GM23338 (cell line): ENCODE measurements around the gene RPL3. TPM values are rescaled to one million over a fixed set of nuclear protein-coding genes. Genes with fewer than 3 reads are reported as not detected.

Experiments
- ATAC-seq: fragments of 200-7000 bp; cut with Tn5 transposase; 3 replicates; pipeline ENCODE4 v1.9.1; 2020
- DNase-seq: peaks from one replicate; pipeline ENCODE4 v3.0.0-alpha.2; 2015; ENCODE audit warnings: low spot score
- H2AFZ ChIP-seq: fragments of 200-600 bp; sonication (generic); 2 replicates; pipeline ENCODE4 v1.8.0; 2016; ENCODE audit warnings: antibody characterized with exemption, mild to moderate bottlenecking, moderate library complexity
- H3F3A ChIP-seq: fragments of 200-600 bp; sonication (generic); replicated peaks from 2 replicates; pipeline ENCODE4 v1.8.0; 2017; ENCODE audit warnings: antibody characterized with exemption, mixed run types, low read depth
- H3K27ac ChIP-seq: fragments of 200-600 bp; sonication (generic); 2 replicates; pipeline ENCODE4 v1.6.1; 2016; ENCODE audit warnings: low read depth
- H3K27me3 ChIP-seq: fragments of 200-600 bp; sonication (generic); 2 replicates; pipeline ENCODE4 v1.8.0; 2016; ENCODE audit warnings: mild to moderate bottlenecking, mixed run types, moderate library complexity; ENCODE audit not compliant: insufficient read depth
- H3K36me3 ChIP-seq: fragments of 200-600 bp; sonication (generic); 2 replicates; pipeline ENCODE4 v1.8.0; 2016; ENCODE audit warnings: mild to moderate bottlenecking; ENCODE audit not compliant: insufficient read depth
- H3K4me1 ChIP-seq: fragments of 200-600 bp; sonication (generic); 2 replicates; pipeline ENCODE4 v1.8.0; 2016; ENCODE audit warnings: mild to moderate bottlenecking, moderate library complexity; ENCODE audit not compliant: insufficient read depth
- H3K4me2 ChIP-seq: fragments of 200-600 bp; sonication (generic); 2 replicates; pipeline ENCODE4 v1.7.1; 2017; ENCODE audit warnings: mixed run types
- H3K4me3 ChIP-seq: fragments of 200-600 bp; sonication (generic); 2 replicates; pipeline ENCODE4 v1.6.1; 2016; ENCODE audit warnings: mixed run types
- H3K79me2 ChIP-seq: fragments of 200-600 bp; sonication (generic); replicated peaks from 2 replicates; pipeline ENCODE4 v1.8.0; 2017; ENCODE audit warnings: mild to moderate bottlenecking; ENCODE audit not compliant: insufficient read depth
- H3K9me2 ChIP-seq: fragments of 200-600 bp; sonication (generic); 2 replicates; pipeline ENCODE4 v1.8.0; 2017; ENCODE audit not compliant: insufficient read depth
- H4K20me1 ChIP-seq: fragments of 200-600 bp; sonication (generic); replicated peaks from 2 replicates; pipeline ENCODE4 v1.8.0; 2017; ENCODE audit warnings: mild to moderate bottlenecking; ENCODE audit not compliant: insufficient read depth
- H3K27ac Mint-ChIP-seq: 2 replicates; pipeline ENCODE4 v1.8.0; 2020; ENCODE audit warnings: inconsistent platforms, mild to moderate bottlenecking, moderate library complexity, mixed read lengths
- H3K27me3 Mint-ChIP-seq: 3 replicates; pipeline ENCODE4 v1.8.0; 2022; ENCODE audit warnings: low read depth, mild to moderate bottlenecking, moderate library complexity, mixed read lengths, inconsistent platforms; ENCODE audit not compliant: insufficient read depth, poor library complexity
- H3K36me3 Mint-ChIP-seq: 3 replicates; pipeline ENCODE4 v1.8.0; 2021; ENCODE audit warnings: low read depth, mild to moderate bottlenecking, inconsistent platforms, moderate library complexity, mixed read lengths
- H3K4me1 Mint-ChIP-seq: 3 replicates; pipeline ENCODE4 v1.8.0; 2020; ENCODE audit warnings: mild to moderate bottlenecking, inconsistent platforms, mixed read lengths
- H3K4me3 Mint-ChIP-seq: 3 replicates; pipeline ENCODE4 v1.8.0; 2021; ENCODE audit warnings: moderate library complexity, mild to moderate bottlenecking, inconsistent platforms, mixed read lengths
- H3K9me3 Mint-ChIP-seq: 3 replicates; pipeline ENCODE4 v1.8.0; 2020; ENCODE audit warnings: moderate library complexity, mild to moderate bottlenecking, inconsistent platforms, mixed read lengths
- CREB1 ChIP-seq: fragments of 250-450 bp; sonication (Bioruptor Pico); IDR thresholded peaks from 2 replicates; pipeline ENCODE4 v1.5.0; 2020; ENCODE audit warnings: low read depth, mild to moderate bottlenecking, moderate library complexity
- EZH2phosphoT487 ChIP-seq: fragments of 200-600 bp; sonication (generic); IDR thresholded peaks from one replicate; pipeline ENCODE4 v1.8.1; 2018; ENCODE audit warnings: antibody characterized with exemption; ENCODE audit not compliant: unreplicated experiment
- JUNB ChIP-seq: IDR thresholded peaks from one replicate; pipeline ENCODE4 v1.6.1; 2016; ENCODE audit warnings: antibody characterized with exemption; ENCODE audit not compliant: unreplicated experiment
- NANOG ChIP-seq: IDR thresholded peaks from 2 replicates; pipeline ENCODE4 v1.6.1; 2016; ENCODE audit warnings: antibody characterized with exemption, borderline replicate concordance
- POLR2AphosphoS5 ChIP-seq: IDR thresholded peaks from 2 replicates; pipeline ENCODE4 v1.6.1; 2016; ENCODE audit warnings: antibody characterized with exemption, low read depth
- STAT1 ChIP-seq: IDR thresholded peaks from one replicate; pipeline ENCODE4 v1.6.1; 2016; ENCODE audit warnings: antibody characterized with exemption; ENCODE audit not compliant: unreplicated experiment
- ZNF114 ChIP-seq: fragments of 250-450 bp; sonication (Bioruptor Pico); IDR thresholded peaks from 2 replicates; pipeline ENCODE4 v1.5.0; 2020; ENCODE audit warnings: mild to moderate bottlenecking, moderate library complexity
- ZNF331 ChIP-seq: fragments of 250-450 bp; sonication (Bioruptor Pico); IDR thresholded peaks from 2 replicates; pipeline ENCODE4 v1.5.0; 2020; ENCODE audit warnings: low read depth, mild to moderate bottlenecking, moderate library complexity
- polyA plus RNA-seq: library from polyadenylated mRNA; unstranded; fragments of >200 nt; fragmentation: Nextera tagmentation; extraction: Ambion mirVana; gene quantifications from 2 replicates; pipeline ENCODE4 v1.2.1, GENCODE V29; 2016
- total RNA-seq: library from RNA; depleted of rRNA; stranded (reverse); fragments of >200 nt; shearing (Covaris generic); gene quantifications from 2 replicates; pipeline ENCODE4 v1.2.3, GENCODE V29; 2014
- TF ChIP-seq, protein P1 (sequence below): IDR thresholded peaks from one replicate; pipeline ENCODE4 v1.6.1; 2018; ENCODE audit warnings: antibody characterized with exemption; ENCODE audit not compliant: unreplicated experiment
- TF ChIP-seq, protein P2 (sequence below): IDR thresholded peaks from 2 replicates; pipeline ENCODE4 v1.6.1; 2016; ENCODE audit warnings: antibody characterized with exemption

The RPL3 gene
- total and polyA plus RNA-seq, 2 experiments from 2014 or later = 1,983 to 3,244 TPM

DNA sequence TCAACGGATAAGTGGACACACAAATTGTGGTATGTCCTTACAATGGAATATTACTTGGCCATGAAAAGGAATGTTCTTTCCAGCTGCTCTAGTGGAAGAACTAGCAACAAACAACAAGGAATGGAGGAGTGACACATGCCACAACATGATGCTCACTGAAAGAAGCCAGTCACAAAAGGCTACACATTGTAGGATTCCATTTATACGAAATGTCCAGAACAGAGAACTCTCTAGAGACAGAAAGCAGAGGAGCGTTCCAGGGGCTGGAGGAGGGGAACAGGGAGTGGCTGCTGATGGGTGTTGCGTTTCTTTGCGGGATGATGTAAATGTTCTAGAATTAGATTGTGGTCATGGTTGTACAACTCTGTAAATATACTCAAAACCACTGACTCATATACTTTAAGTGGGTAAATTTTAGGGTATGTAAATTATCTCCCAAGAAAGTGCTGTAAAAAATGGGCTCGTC, 42.2 kb downstream of the RPL3 start:
- Histone ChIP-seq H3K4me2 (no peak overlapping the region), H3F3A (no peaks in the 10 kb centered on the region), H3K4me3 (no peak overlapping the region), H3K79me2 (no peaks in the 10 kb centered on the region), H3K36me3 (peaks cover 3% of the 10 kb centered on the region; the same call in 1 of the 2 replicates), H3K27me3 (no peaks in the 10 kb centered on the region), H3K27ac (no peak overlapping the region), H3K4me1 (peaks cover 24% of the 10 kb centered on the region; the same call in 1 of the 2 replicates), H2AFZ (no peak overlapping the region), H3K9me2 (no peaks in the 10 kb centered on the region), H4K20me1 (no peaks in the 10 kb centered on the region)
- Mint-ChIP-seq H3K9me3 (peaks cover 15% of the 10 kb centered on the region), H3K4me3 (no peak overlapping the region), H3K36me3 (peaks cover 6% of the 10 kb centered on the region; the same call in 1 of the 3 replicates), H3K4me1 (peaks cover 20% of the 10 kb centered on the region), H3K27me3 (peaks cover 19% of the 10 kb centered on the region), H3K27ac (no peak overlapping the region)
- no peak for ATAC-seq
- no peak for DNase-seq
- TF ChIP-seq ZNF331 (CRISPR knock-in tag) (no peak), JUNB (no peak), EZH2phosphoT487 (no peak)
- TF ChIP-seq, protein P1, sequence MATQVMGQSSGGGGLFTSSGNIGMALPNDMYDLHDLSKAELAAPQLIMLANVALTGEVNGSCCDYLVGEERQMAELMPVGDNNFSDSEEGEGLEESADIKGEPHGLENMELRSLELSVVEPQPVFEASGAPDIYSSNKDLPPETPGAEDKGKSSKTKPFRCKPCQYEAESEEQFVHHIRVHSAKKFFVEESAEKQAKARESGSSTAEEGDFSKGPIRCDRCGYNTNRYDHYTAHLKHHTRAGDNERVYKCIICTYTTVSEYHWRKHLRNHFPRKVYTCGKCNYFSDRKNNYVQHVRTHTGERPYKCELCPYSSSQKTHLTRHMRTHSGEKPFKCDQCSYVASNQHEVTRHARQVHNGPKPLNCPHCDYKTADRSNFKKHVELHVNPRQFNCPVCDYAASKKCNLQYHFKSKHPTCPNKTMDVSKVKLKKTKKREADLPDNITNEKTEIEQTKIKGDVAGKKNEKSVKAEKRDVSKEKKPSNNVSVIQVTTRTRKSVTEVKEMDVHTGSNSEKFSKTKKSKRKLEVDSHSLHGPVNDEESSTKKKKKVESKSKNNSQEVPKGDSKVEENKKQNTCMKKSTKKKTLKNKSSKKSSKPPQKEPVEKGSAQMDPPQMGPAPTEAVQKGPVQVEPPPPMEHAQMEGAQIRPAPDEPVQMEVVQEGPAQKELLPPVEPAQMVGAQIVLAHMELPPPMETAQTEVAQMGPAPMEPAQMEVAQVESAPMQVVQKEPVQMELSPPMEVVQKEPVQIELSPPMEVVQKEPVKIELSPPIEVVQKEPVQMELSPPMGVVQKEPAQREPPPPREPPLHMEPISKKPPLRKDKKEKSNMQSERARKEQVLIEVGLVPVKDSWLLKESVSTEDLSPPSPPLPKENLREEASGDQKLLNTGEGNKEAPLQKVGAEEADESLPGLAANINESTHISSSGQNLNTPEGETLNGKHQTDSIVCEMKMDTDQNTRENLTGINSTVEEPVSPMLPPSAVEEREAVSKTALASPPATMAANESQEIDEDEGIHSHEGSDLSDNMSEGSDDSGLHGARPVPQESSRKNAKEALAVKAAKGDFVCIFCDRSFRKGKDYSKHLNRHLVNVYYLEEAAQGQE = no peak

DNA sequence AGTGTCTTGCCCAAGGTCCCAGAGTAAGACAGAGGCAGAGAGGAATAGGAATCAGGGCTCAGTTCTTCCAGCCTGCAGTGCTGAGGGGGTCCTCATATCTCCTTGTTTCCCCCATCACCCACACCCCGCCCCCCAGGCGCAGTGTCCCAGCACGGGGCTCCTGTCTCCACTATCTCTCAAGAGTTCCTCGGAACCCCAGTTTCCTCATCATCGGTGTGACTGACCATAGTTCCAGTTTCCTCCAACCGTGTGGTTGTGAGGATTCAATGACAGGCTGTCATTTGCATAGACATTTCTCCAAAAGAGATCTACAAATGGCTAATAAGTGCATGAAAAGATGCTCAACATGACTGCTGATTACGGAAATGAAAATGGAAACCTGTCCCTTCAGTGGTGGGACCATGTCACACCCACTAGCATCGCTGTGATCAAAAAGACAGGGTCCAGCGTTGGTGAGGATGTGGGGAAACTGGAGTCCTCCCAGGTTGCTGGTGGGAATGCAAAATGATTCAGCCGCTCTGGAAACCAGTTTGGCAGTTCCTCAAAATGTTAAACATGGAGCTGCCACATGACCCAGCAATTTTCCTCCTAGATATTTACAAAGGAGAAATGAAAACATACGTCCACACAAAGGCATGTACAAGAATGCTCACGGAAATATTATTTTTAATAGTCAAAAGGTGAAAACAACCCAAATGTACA, 42.8 kb downstream of the RPL3 start:
- no peak overlapping the region for H3K4me3 ChIP-seq
- H3K4me2 ChIP-seq = no peak overlapping the region
- H4K20me1 ChIP-seq = no peaks in the 10 kb centered on the region
- peaks cover 3% of the 10 kb centered on the region; the same call in 1 of the 2 replicates for H3K36me3 ChIP-seq
- H3K4me1 Mint-ChIP-seq = peaks cover 20% of the 10 kb centered on the region
- peaks cover 6% of the 10 kb centered on the region; the same call in 1 of the 3 replicates for H3K36me3 Mint-ChIP-seq
- no peaks in the 10 kb centered on the region for H3K9me2 ChIP-seq
- H3K27ac Mint-ChIP-seq = no peak overlapping the region
- DNase-seq (no peak), ATAC-seq (no peak)
- peaks cover 17% of the 10 kb centered on the region for H3K27me3 Mint-ChIP-seq
- H3K4me1 ChIP-seq = peaks cover 23% of the 10 kb centered on the region; the same call in 1 of the 2 replicates
- peaks cover 15% of the 10 kb centered on the region for H3K9me3 Mint-ChIP-seq
- no peaks in the 10 kb centered on the region for H3K27me3 ChIP-seq
- H2AFZ ChIP-seq = no peak overlapping the region
- H3K79me2 ChIP-seq = no peaks in the 10 kb centered on the region
- no peaks in the 10 kb centered on the region for H3F3A ChIP-seq
- H3K27ac ChIP-seq = no peak overlapping the region
- H3K4me3 Mint-ChIP-seq = no peak overlapping the region
- TF ChIP-seq ZNF331 (CRISPR knock-in tag) (no peak), POLR2AphosphoS5 (no peak), STAT1 (no peak), EZH2phosphoT487 (no peak), CREB1 (no peak), NANOG (no peak), ZNF114 (CRISPR knock-in tag) (no peak)
- TF ChIP-seq, protein P1 = no peak
- TF ChIP-seq, protein P2, sequence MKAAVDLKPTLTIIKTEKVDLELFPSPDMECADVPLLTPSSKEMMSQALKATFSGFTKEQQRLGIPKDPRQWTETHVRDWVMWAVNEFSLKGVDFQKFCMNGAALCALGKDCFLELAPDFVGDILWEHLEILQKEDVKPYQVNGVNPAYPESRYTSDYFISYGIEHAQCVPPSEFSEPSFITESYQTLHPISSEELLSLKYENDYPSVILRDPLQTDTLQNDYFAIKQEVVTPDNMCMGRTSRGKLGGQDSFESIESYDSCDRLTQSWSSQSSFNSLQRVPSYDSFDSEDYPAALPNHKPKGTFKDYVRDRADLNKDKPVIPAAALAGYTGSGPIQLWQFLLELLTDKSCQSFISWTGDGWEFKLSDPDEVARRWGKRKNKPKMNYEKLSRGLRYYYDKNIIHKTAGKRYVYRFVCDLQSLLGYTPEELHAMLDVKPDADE = no peak
